K562 (cell line): ENCODE measurements around the gene CLP1. TPM values are rescaled to one million over a fixed set of nuclear protein-coding genes. Genes with fewer than 3 reads are reported as not detected.

Experiments
- CBX1 ChIP-seq: sonication (generic); IDR thresholded peaks from 2 replicates; pipeline ENCODE4 v1.6.1; 2016; ENCODE audit warnings: antibody characterized with exemption, low read depth, mild to moderate bottlenecking
- DIDO1 ChIP-seq: fragments of 450-650 bp; IDR thresholded peaks from 2 replicates; pipeline ENCODE4 v1.6.1; 2016; ENCODE audit warnings: low read depth, missing biosample characterization, missing genetic modification characterization
- FOSL1 ChIP-seq: fragments of 200-800 bp; sonication (Bioruptor generic); conservative IDR thresholded peaks from 2 replicates; pipeline ENCODE4 v1.6.1; 2016; ENCODE audit warnings: missing genetic modification characterization, missing compliant biosample characterization
- FOXK2 ChIP-seq, 2 experiments: fragments of 450-650 bp; IDR thresholded peaks in 1 of 2; conservative IDR thresholded peaks in 1 of 2; 2 replicates each; pipeline ENCODE4 v1.6.1; 2016; ENCODE audit warnings: low read depth in 2 of 2, mild to moderate bottlenecking in 1 of 2
- GTF2A2 ChIP-seq: IDR thresholded peaks from 2 replicates; pipeline ENCODE4 v1.6.1; 2016; ENCODE audit warnings: mild to moderate bottlenecking, missing genetic modification characterization, missing compliant biosample characterization
- GTF2E2 ChIP-seq: fragments of 200-800 bp; sonication (Bioruptor generic); IDR thresholded peaks from 2 replicates; pipeline ENCODE4 v1.6.1; 2016; ENCODE audit warnings: missing genetic modification characterization, missing compliant biosample characterization
- GTF2F1 ChIP-seq: IDR thresholded peaks from 2 replicates; pipeline ENCODE4 v1.6.1; 2011; ENCODE audit warnings: low read depth, low read length, improper control_type of control experiment
- HEY1 ChIP-seq: fragments of 250-450 bp; sonication (Bioruptor Pico); IDR thresholded peaks from 2 replicates; pipeline ENCODE4 v1.5.0; 2020; ENCODE audit warnings: mild to moderate bottlenecking, moderate library complexity, borderline replicate concordance
- HIVEP1 ChIP-seq: fragments of 250-450 bp; sonication (Bioruptor Pico); IDR thresholded peaks from 2 replicates; pipeline ENCODE4 v1.4.0; 2020; ENCODE audit warnings: mild to moderate bottlenecking
- HMG20A ChIP-seq: fragments of 450-650 bp; formaldehyde crosslinking; conservative IDR thresholded peaks from 2 replicates; pipeline ENCODE4 v1.4.0; 2020; ENCODE audit warnings: mild to moderate bottlenecking, mixed read lengths
- IFI16 ChIP-seq: fragments of 250-450 bp; sonication (Bioruptor Pico); IDR thresholded peaks from 2 replicates; pipeline ENCODE4 v2.1.2; 2022; ENCODE audit warnings: mild to moderate bottlenecking, inconsistent platforms
- KHSRP ChIP-seq: fragments of 450-650 bp; IDR thresholded peaks from 2 replicates; pipeline ENCODE4 v1.6.1; 2017
- MCM7 ChIP-seq, 2 experiments: fragments of 450-650 bp; IDR thresholded peaks; 2 replicates each; pipeline ENCODE4 v1.6.1; 2016 to 2018
- PRPF4 ChIP-seq: fragments of 200-400 bp; formaldehyde crosslinking; IDR thresholded peaks from one replicate; pipeline ENCODE4 v1.6.1; 2017; ENCODE audit warnings: low read length, low read depth, mild to moderate bottlenecking; ENCODE audit not compliant: insufficient read depth, poor library complexity, severe bottlenecking
- SMARCE1 ChIP-seq: fragments of 450-650 bp; IDR thresholded peaks from 2 replicates; pipeline ENCODE4 v1.7.1; 2016; ENCODE audit warnings: mild to moderate bottlenecking
- SMC3 ChIP-seq: conservative IDR thresholded peaks from 2 replicates; pipeline ENCODE4 v1.6.1; 2011; ENCODE audit warnings: low read depth, low read length, improper control_type of control experiment; ENCODE audit not compliant: insufficient read depth
- SOX6 ChIP-seq: fragments of 450-650 bp; IDR thresholded peaks from 2 replicates; pipeline ENCODE4 v1.6.1; 2014; ENCODE audit warnings: mild to moderate bottlenecking
- SRSF7 ChIP-seq: fragments of 200-400 bp; formaldehyde crosslinking; optimal IDR thresholded peaks from 2 replicates; pipeline ENCODE3; 2017; ENCODE audit warnings: mild to moderate bottlenecking, low read depth, low read length
- ZNF354B ChIP-seq: fragments of 250-450 bp; sonication (Bioruptor Pico); IDR thresholded peaks from 2 replicates; pipeline ENCODE4 v1.4.0; 2020
- ZNF431 ChIP-seq: sonication (generic); formaldehyde crosslinking; IDR thresholded peaks from 2 replicates; pipeline ENCODE4 v1.8.0; 2022; ENCODE audit warnings: mild to moderate bottlenecking, missing genetic modification reagents
- polyA plus RNA-seq, 8 experiments: library from polyadenylated mRNA; depleted of rRNA in 4 of 8; stranded (reverse) in 5 of 8; unstranded in 3 of 8; fragments of >200 nt; fragmentation: Nextera tagmentation in 2 of 8; fragmentation: Illumina TruSeq in 1 of 8; extraction: Ambion mirVana in 2 of 8; extraction: Trizol in 1 of 8; gene quantifications; 2 replicates each; pipeline versions ENCODE4 v1.2.1 to v1.2.3, GENCODE V29; 2011 to 2014; ENCODE audit warnings: inconsistent platforms in 1 of 8, missing spikeins in 1 of 8
- total RNA-seq, 7 experiments: library from RNA; depleted of rRNA in 6 of 7; stranded (reverse); fragments of >200 nt in 6 of 7; fragmentation: Illumina TruSeq in 2 of 7; extraction: Trizol in 2 of 7; gene quantifications; 2 replicates each; pipeline versions ENCODE4 v1.2.1 to v1.2.3, GENCODE V29; 2011 to 2021; ENCODE audit warnings: low replicate concordance in 1 of 7
- TF ChIP-seq, protein P1 (sequence below), 2 experiments: fragments of 450-650 bp; IDR thresholded peaks; 2 replicates each; pipeline ENCODE4 v1.6.1; 2016; ENCODE audit warnings: mild to moderate bottlenecking in 2 of 2, borderline replicate concordance in 1 of 2, low read depth in 1 of 2, moderate library complexity in 1 of 2
- TF ChIP-seq, protein P2 (sequence below): sonication (generic); formaldehyde crosslinking; IDR thresholded peaks from 2 replicates; pipeline ENCODE4 v1.9.0; 2022; ENCODE audit warnings: mild to moderate bottlenecking, missing genetic modification reagents

CLP1 gene
- total and polyA plus RNA-seq, 9 of the 15 experiments (the other 6 are each of a cell fraction or from before 2014, with no cell fraction given): 19.1 to 46.2 (median 27.8) TPM

DNA sequence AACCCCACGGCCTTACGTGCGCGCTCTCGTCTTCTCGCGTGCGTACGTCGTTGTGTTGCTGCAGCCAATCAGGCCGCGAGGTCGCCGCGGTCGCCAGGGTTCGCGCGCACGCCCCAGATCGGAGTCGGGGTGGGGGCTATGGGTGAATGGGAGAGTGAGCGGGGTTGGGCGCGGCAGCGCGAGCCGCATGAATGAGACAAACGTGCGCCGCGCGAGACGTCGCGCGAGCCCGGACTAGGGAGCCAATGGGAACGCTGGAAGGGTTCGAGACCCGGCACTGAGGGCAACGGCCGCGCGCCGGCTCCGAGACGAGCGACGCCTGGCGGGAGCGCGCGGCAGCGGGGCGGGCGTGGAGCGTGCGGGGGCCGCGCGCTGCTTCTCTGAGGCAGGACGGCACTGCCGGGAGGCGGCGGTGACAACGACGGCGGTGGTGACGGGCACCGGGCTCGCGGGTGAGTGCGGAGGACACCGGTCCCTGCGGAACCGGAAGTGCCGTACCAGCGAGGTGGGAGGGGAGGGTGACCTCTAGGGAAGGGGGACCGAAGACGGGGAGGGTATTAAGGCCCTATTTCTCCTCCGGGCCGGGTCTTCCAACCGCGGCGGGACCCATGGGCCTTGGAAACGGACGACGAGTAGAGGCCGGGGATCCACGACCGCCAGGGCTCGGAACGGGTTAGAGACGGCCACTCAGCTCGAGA, 10.3 kb downstream of the CLP1 start, which contains the start of gene ZDHHC5 (continued):
- TF ChIP-seq PRPF4: no peak
- TF ChIP-seq FOSL1 (tag): peak; percentile 18
- no peak for TF ChIP-seq HMG20A (CRISPR knock-in tag)
- TF ChIP-seq KHSRP: no peak
- no peak for TF ChIP-seq IFI16 (CRISPR knock-in tag)
- TF ChIP-seq HEY1 (CRISPR knock-in tag): no peak
- no peak for TF ChIP-seq HIVEP1 (CRISPR knock-in tag)
- TF ChIP-seq SMC3: 0 out of 2 replicates have a peak, but pooled peaks have one; percentile 4
- TF ChIP-seq, protein P1, sequence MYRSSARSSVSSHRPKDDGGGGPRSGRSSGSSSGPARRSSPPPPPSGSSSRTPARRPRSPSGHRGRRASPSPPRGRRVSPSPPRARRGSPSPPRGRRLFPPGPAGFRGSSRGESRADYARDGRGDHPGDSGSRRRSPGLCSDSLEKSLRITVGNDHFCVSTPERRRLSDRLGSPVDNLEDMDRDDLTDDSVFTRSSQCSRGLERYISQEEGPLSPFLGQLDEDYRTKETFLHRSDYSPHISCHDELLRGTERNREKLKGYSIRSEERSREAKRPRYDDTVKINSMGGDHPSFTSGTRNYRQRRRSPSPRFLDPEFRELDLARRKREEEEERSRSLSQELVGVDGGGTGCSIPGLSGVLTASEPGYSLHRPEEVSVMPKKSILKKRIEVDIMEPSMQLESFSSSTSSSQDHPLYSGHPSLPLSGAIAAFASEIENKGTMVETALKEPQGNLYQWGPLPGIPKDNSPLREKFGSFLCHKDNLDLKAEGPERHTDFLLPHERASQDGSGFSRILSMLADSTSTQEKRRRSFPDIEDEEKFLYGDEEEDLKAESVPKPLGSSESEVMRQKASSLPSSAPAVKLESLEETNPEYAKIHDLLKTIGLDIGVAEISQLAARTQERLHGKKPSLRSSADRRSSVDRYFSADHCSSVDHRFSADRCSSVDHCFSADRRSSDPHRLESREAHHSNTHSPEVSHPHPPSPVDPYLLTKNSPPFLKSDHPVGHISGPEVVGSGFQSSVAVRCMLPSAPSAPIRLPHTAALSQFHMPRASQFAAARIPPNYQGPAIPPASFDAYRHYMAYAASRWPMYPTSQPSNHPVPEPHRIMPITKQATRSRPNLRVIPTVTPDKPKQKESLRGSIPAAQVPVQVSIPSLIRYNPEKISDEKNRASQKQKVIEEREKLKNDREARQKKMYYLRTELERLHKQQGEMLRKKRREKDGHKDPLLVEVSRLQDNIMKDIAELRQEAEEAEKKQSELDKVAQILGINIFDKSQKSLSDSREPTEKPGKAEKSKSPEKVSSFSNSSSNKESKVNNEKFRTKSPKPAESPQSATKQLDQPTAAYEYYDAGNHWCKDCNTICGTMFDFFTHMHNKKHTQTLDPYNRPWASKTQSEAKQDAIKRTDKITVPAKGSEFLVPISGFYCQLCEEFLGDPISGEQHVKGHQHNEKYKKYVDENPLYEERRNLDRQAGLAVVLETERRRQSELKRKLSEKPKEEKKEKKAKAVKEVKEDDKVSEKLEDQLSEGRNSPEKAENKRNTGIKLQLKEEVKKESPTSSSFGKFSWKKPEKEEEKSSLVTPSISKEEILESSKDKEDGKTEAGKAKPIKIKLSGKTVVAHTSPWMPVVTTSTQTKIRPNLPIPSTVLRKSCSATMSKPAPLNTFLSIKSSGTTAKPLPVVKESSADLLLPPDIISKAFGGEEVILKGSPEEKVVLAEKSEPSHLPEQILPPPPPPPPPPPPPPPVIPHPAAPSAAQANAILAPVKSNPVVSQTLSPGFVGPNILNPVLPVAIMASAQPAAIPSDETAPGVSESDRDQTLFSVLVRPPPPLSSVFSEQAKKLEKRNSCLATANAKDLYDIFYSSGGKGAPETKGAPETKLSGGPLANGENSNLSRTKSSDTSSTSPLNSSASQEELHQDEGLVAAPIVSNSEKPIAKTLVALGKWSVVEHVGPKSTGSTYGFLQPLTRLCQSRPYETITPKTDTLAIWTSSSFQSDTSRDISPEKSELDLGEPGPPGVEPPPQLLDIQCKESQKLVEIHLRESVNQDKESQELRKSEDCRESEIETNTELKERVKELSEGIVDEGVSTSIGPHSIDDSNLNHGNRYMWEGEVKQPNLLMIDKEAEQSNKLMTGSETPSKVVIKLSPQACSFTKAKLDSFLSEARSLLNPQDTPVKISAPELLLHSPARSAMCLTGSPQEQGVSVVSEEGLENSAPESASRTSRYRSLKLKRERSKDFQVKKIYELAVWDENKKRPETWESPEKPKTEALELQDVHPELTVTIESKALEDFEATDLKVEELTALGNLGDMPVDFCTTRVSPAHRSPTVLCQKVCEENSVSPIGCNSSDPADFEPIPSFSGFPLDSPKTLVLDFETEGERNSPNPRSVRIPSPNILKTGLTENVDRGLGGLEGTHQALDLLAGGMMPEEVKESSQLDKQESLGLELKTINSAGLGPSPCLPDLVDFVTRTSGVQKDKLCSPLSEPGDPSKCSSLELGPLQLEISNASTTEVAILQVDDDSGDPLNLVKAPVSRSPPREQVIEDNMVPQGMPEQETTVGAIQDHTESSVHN (IDR thresholded peaks at IDR 0.05; ENCODE audit: borderline replicate concordance in 1 of 2, low read depth in 1 of 2): no peak
- TF ChIP-seq DIDO1 (tag): no peak
- TF ChIP-seq SMARCE1: no peak
- no peak for TF ChIP-seq GTF2F1
- TF ChIP-seq, protein P2, sequence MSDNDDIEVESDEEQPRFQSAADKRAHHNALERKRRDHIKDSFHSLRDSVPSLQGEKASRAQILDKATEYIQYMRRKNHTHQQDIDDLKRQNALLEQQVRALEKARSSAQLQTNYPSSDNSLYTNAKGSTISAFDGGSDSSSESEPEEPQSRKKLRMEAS: peak; percentile 85
- TF ChIP-seq GTF2A2 (tag): no peak
- peak; percentile 86; the same call in 1 of the 2 replicates for TF ChIP-seq CBX1
- TF ChIP-seq ZNF431 (CRISPR knock-in tag): 0 out of 2 replicates have a peak, but pooled peaks have one; percentile 56
- TF ChIP-seq FOXK2 (conservative IDR thresholded peaks at IDR 0.05 in 1 of 2, IDR thresholded peaks at IDR 0.05 in 1 of 2; ENCODE audit: low read depth in 2 of 2): no peak; a peak in 1 of 4 replicates
- peak; percentile 64 for TF ChIP-seq SOX6
- TF ChIP-seq SRSF7: no peak
- TF ChIP-seq ZNF354B (CRISPR knock-in tag): no peak
- peak; percentile 55; the same call in 1 of the 2 replicates for TF ChIP-seq GTF2E2 (tag)
- no peak for TF ChIP-seq MCM7 (IDR thresholded peaks at IDR 0.05)
